ENCODE results near the gene BCL11B.
"Not testable (repeated sequence)": the region's sequence is repeated elsewhere in the genome, so short reads cannot be mapped to it uniquely, and the experiment has no call there.

BCL11B gene

GRCh38 chr14:99194736-99195135, 77.3 kb downstream of the BCL11B start:
- DNase-seq = no peak

DNA sequence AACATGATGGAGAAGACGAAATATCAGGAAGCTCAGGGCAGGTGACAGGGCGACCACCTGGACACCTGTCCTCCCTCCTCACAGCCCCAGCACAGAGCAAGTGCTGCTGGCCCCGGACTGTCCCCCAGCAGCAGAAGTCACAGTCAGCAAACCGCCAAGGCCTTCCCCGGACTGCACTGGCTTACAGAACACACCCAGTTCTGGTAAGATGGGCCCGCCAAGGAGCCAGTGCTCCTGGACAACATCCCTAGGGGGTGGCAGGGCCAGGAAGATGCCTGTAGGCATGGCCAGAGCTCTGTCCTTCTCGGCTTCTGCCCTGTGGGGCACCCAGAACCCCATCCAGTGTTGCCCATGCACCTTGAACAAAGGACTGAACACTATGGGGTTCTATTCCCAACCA, 77.9 kb downstream of the BCL11B start:
- no peak for DNase-seq

GRCh38 chr14:99192830-99193229, 79.2 kb downstream of the BCL11B start:
- no peak for DNase-seq

DNA sequence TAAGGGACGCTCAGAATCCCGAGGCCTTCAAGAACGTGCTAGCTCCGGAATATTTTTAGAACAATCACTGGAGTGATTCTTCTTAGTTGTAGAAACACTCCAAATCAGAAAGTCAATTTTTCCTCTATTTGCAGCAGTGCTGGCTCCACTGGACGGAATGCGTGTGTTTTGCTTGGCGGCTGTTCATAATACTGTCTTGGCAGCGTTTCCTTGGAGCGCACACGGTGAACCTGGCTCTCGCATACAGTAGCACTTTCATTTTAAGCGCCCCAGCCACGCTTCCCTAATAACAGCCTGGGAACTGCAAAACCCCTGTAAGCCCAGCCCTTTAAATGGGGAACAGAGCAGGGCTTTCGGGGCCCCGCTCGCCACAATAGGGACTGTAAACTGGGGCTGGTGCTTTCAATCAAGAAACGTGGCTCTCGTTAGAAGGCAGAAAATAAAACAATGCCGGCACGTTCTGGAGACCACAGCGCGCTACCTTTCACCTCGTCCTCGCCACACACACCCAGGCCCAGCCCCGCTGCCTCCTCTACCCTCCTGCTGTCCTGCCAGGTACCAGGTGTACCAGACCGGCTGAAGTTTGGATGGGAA, 79.9 kb downstream of the BCL11B start:
- peak; percentile 90 for DNase-seq

GRCh38 chr14:99191395-99192027, 80.5 kb downstream of the BCL11B start:
- no peak for DNase-seq

- DNase-seq = no peak
Measured at GRCh38 chr14:99190696-99191394, 81.2 kb downstream of the BCL11B start.

GRCh38 chr14:99189201-99189801, 82.7 kb downstream of the BCL11B start:
- DNase-seq = no peak

- DNase-seq = no peak
Measured at GRCh38 chr14:99188731-99189191, 83.2 kb downstream of the BCL11B start.

DNA sequence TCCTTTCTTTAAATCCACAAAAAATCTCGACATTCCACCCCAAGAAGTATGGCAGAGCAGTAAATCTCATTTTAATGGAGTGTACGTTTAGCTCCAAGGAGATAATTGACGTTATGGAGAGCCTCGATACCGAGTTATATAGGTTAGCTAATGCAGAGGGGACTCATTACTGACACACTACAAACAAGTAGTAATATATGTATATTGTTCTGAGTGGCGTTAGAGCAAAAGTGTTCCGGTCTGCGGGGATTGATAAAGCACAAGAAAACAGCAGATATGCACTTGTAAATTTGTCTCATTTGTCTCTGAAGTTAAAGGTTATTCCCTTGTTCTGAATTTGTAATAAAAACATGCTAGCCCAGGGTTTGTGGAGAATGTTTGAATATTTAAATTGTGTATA, 84.1 kb downstream of the BCL11B start:
- no peak for DNase-seq

GRCh38 chr14:99186956-99187690, 84.9 kb downstream of the BCL11B start:
- no peak for DNase-seq

DNA sequence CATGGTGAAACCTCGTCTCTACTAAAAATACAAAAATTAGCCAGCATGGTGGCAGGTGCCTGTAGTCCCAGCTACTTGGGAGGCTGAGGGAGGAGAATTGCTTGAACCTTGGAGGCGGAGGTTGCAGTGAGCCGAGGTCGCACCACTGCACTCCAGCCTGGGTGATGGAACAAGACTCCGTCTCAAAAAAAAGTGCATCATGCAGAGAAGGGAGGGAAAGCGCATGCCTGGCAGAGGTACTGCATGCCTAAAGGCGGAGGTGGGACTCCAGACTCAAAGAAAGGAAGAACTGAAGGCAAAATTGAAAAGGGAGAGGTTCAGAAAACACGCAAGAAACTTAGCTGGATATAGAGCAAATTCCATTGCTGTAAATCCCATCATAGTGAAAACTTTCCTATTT, 85.7 kb downstream of the BCL11B start:
- not testable (repeated sequence) for DNase-seq

DNA sequence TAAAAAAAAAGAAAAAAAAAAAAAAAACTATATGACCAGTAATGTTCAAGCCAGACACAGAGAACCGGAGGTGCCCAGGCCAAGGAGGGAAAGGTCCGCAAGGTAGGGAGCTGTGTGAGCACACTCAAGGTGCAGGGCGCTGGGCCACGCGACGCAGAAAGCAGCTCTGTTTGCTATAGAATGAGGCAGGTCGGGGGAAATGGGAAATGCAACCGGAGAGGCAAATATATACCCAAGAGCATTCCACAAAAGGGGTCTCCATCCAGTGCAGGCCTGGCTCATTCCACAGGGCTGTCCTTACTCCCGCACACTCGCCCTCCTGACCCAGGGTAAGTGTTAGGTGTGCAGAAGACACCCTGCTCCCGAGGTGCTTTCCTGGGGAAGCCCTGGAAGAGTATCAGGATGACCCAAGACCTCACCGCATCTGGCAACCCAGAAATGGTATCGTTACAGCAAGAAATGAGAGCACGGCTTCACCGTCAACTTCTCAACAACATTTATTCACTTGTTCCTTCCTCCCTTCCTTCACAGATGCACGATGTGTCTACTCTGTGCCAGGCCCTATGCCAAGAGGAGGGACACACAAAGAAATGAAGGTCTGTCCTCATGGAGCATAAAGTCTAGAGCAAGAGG, 86.4 kb downstream of the BCL11B start:
- DNase-seq = no peak

- DNase-seq = no peak
Measured at GRCh38 chr14:99183716-99184115, 88.3 kb downstream of the BCL11B start.

GRCh38 chr14:99183311-99183710, 88.7 kb downstream of the BCL11B start:
- no peak for DNase-seq

DNA sequence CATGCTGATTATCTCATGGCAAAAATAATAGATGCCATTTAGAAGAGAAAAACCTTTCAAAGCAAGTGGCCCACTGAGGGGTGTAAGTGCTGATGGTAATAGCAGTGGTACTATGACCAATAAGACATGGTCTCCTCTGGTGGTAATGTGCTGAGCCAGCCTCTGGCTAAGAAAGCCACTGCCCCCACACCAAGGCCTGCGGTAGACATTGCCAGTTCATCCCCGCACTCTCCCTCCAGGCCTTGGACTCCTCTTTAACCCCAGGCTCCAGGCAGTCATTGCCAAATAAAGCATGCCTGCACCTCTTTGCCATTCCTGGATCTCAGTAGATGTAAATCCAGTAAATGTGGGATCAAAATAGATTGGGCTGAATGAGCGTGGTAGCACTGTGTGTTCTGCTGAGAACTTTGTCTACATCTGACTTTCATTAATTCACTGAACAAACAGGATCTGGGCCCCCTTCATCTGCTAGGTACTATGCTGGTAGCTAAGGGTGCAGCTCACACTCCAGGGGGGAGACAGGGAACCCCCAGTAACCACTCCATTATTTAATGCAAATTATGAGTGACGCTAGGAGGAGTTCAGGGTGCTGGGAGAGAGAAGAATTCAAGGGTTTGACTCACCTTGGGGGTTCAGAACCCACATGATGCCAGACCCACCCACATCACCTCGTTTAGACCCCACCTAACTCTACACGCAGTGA, 89.3 kb downstream of the BCL11B start:
- no peak for DNase-seq

DNA sequence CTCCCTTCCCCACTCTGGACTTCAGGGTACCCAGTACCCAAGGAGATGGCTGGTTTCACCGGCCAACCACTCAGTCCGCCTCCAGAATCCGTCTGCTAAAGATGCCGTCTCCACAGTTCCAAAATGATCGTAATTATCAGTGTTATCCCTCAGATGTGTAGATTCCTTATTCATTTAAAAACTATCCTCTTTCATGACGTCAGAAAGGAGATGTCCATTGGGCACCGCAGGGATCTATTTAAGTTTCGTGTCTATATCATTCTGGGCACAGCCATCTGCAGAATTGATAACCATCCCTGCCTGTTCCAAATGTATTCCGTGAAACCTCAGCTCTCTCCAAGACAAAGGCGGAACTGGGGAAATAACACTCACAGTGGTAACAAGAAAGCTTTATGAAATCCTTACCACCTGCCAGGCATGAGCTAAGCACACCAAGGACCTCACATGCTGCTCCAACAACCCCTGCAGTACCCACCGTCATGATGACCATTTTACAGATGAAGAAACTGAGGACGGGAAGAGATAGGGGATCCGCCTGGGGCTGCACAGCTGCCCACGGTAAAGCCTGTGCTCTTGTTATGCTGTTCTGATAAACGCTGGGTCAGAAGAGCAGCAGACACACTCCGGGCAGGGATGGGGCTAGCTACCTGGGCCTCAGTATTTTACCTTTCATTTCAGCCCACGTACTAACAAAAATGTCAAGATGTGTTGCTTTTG, 90.0 kb downstream of the BCL11B start:
- no peak for DNase-seq

DNA sequence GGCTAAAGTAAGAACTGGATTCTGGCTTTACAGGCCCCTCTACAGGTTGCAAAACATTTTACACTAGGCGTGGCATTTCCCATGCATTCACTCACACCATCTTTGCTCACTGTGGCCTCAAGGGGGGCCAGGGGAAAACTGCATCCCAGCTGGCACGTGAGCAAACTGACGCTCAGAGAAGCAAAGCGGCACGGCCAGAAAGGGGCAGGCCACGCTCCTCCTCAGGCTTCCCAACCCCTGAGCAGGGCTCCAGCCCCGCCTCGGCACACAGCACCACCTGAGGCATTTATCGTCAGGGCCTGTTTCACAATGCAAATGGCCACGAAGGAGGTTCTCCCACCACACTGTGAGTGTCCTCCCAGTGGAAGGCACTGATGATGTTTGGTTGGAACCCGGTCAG, 90.8 kb downstream of the BCL11B start:
- no peak for DNase-seq

GRCh38 chr14:99179946-99180345, 92.1 kb downstream of the BCL11B start:
- DNase-seq = no peak

DNA sequence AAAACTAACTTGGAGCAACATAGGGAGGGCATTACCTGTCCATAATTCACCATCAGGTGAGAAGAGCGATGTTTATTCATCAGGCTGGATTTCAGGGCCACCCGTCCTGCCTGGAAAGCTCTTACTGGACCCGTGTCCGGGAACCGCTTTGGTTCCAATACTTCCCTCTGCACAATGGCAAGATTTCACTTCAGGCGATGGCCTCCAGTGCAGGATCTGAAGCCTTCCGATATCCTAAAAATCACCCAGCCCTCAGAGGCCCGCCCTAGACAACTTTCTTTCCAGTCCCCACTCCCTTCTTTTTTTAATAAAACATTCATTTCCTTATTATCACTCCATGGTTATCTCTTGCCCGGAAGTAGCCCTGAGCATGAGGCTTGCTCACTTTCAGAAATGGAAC, 92.5 kb downstream of the BCL11B start:
- no peak for DNase-seq

DNA sequence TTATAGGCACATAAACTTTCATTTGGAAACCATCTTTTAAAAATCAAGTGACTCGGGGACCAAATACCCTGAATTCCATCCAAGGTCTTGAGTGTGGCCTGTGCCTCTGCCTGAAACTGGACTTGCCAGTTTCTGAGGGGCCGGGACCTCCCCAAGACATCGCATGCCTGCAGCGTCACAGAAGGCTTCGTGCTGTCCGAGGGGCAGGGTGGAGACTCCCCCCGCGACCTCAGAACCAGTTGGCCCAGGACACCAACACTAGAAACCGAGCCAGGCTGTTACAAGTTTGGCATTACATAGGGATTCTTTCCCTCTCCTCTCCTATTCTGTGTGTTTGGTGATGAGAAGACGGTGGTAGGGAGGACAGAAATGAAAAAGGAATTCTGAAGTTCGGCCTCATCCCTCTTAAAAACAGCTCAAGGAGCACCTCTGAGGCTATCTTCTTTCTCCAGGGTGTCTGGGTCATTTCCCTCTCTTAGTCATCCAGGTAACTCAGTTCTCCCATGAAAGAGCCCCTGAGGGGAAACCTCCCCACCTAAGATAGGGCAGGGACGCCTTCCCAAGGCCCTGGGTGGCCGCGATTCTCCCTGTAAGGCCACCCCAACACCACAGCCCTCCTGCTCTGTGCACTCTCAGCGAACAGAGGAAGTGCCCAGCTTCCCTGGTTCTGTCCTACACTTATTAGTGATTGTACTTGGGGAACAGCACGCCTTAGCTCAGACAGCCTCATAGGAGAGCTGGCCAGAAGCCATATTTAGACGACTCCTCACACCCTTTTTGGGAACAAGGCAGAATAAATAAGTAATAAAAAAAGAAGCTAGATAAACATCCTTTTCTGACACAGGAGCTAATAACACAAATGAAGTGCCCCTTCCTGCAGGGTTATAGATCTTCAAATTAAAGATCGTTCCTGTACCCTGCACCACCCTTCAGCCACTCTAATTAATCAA, 93.8 kb downstream of the BCL11B start:
- no peak for DNase-seq
